ENCODE measurements around the gene PAM. TPM values are rescaled to one million over a fixed set of nuclear protein-coding genes. Genes with fewer than 3 reads are reported as not detected.

Gene PAM
- total and polyA plus RNA-seq, 2 of the 13 experiments (the other 11 are each of a cell fraction or from before 2014, with no cell fraction given): 20.2 to 79.1 TPM

DNA sequence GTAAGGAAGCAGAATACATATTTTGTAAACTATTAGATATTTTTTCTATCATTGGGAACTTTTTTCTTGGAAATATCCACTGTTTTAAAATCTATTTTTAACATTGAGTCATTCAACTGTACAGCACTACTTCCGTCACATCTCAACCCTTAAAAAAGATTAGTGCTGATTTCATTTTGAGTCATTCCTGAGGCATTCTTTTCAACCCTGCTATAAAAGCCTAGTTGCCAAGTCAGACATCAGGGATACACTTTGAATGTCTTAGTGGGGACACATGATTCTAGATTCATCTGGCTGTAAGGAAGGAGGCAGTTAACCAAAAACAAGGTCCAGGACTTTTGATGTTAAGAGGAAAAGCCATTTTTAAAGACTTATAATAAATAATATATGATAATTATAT lies 203.9 kb downstream of the PAM start (continued):
- TF ChIP-seq, protein P1, sequence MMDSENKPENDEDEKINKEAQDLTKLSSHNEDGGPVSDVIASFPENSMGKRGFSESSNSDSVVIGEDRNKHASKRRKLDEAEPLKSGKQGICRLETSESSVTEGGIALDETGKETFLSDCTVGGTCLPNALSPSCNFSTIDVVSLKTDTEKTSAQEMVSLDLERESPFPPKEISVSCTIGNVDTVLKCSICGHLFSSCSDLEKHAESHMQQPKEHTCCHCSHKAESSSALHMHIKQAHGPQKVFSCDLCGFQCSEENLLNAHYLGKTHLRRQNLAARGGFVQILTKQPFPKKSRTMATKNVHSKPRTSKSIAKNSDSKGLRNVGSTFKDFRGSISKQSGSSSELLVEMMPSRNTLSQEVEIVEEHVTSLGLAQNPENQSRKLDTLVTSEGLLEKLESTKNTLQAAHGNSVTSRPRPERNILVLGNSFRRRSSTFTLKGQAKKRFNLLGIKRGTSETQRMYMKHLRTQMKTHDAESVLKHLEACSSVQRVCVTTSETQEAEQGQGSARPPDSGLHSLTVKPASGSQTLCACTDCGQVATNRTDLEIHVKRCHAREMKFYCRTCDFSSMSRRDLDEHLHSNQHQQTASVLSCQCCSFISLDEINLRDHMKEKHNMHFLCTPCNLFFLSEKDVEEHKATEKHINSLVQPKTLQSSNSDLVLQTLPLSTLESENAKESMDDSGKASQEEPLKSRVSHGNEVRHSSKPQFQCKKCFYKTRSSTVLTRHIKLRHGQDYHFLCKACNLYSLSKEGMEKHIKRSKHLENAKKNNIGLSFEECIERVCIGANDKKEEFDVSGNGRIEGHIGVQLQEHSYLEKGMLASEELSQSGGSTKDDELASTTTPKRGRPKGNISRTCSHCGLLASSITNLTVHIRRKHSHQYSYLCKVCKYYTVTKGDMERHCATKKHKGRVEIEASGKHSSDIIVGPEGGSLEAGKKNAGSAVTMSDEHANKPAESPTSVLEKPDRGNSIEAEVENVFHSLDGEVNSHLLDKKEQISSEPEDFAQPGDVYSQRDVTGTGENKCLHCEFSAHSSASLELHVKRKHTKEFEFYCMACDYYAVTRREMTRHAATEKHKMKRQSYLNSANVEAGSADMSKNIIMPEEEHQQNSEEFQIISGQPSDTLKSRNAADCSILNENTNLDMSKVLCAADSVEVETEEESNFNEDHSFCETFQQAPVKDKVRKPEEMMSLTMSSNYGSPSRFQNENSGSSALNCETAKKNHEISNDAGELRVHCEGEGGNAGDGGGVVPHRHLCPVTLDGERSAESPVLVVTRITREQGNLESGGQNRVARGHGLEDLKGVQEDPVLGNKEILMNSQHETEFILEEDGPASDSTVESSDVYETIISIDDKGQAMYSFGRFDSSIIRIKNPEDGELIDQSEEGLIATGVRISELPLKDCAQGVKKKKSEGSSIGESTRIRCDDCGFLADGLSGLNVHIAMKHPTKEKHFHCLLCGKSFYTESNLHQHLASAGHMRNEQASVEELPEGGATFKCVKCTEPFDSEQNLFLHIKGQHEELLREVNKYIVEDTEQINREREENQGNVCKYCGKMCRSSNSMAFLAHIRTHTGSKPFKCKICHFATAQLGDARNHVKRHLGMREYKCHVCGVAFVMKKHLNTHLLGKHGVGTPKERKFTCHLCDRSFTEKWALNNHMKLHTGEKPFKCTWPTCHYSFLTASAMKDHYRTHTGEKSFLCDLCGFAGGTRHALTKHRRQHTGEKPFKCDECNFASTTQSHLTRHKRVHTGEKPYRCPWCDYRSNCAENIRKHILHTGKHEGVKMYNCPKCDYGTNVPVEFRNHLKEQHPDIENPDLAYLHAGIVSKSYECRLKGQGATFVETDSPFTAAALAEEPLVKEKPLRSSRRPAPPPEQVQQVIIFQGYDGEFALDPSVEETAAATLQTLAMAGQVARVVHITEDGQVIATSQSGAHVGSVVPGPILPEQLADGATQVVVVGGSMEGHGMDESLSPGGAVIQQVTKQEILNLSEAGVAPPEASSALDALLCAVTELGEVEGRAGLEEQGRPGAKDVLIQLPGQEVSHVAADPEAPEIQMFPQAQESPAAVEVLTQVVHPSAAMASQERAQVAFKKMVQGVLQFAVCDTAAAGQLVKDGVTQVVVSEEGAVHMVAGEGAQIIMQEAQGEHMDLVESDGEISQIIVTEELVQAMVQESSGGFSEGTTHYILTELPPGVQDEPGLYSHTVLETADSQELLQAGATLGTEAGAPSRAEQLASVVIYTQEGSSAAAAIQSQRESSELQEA (CRISPR knock-in tag; IDR thresholded peaks at IDR 0.05; ENCODE audit: not compliant biosample characterization): no peak
- TF ChIP-seq RFX1 (IDR thresholded peaks at IDR 0.05) (no peak), NCOA1 (CRISPR knock-in tag; IDR thresholded peaks at IDR 0.05) (no peak), ZNF468 (CRISPR knock-in tag; IDR thresholded peaks at IDR 0.05) (no peak), RARA (CRISPR knock-in tag; IDR thresholded peaks at IDR 0.05) (no peak), JUN (CRISPR knock-in tag; IDR thresholded peaks at IDR 0.05) (no peak), NCOA2 (CRISPR knock-in tag; IDR thresholded peaks at IDR 0.05) (no peak), TBX2 (CRISPR knock-in tag; IDR thresholded peaks at IDR 0.05; ENCODE audit: borderline replicate concordance) (no peak)
- TF ChIP-seq, protein P2, sequence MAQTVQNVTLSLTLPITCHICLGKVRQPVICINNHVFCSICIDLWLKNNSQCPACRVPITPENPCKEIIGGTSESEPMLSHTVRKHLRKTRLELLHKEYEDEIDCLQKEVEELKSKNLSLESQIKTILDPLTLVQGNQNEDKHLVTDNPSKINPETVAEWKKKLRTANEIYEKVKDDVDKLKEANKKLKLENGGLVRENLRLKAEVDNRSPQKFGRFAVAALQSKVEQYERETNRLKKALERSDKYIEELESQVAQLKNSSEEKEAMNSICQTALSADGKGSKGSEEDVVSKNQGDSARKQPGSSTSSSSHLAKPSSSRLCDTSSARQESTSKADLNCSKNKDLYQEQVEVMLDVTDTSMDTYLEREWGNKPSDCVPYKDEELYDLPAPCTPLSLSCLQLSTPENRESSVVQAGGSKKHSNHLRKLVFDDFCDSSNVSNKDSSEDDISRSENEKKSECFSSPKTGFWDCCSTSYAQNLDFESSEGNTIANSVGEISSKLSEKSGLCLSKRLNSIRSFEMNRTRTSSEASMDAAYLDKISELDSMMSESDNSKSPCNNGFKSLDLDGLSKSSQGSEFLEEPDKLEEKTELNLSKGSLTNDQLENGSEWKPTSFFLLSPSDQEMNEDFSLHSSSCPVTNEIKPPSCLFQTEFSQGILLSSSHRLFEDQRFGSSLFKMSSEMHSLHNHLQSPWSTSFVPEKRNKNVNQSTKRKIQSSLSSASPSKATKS (CRISPR knock-in tag; IDR thresholded peaks at IDR 0.05): no peak
- TF ChIP-seq, protein P3, sequence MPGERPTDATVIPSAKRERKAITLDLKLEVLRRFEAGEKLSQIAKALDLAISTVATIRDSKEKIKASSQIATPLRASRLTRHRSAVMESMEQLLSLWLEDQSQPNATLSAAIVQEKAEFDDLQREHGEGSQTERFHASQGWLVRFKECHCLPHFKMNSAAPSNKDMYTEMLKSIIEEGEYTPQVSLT (CRISPR knock-in tag; IDR thresholded peaks at IDR 0.05; ENCODE audit: borderline replicate concordance, low read depth): no peak
- TF ChIP-seq, protein P4, sequence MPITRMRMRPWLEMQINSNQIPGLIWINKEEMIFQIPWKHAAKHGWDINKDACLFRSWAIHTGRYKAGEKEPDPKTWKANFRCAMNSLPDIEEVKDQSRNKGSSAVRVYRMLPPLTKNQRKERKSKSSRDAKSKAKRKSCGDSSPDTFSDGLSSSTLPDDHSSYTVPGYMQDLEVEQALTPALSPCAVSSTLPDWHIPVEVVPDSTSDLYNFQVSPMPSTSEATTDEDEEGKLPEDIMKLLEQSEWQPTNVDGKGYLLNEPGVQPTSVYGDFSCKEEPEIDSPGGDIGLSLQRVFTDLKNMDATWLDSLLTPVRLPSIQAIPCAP (CRISPR knock-in tag; IDR thresholded peaks at IDR 0.05; ENCODE audit: low read depth): no peak
